SH-SY5Y (cell line): ENCODE results near the gene SLC2A6.

ENCODE experiments used
- GATA2 ChIP-seq: IDR thresholded peaks from 2 replicates; pipeline ENCODE4 v1.6.1; 2011; ENCODE audit warnings: mild to moderate bottlenecking, low read depth, low read length
- GATA3 ChIP-seq: IDR thresholded peaks from 2 replicates; pipeline ENCODE4 v1.6.1; 2011; ENCODE audit warnings: low read depth, mild to moderate bottlenecking, low read length, moderate library complexity

DNA sequence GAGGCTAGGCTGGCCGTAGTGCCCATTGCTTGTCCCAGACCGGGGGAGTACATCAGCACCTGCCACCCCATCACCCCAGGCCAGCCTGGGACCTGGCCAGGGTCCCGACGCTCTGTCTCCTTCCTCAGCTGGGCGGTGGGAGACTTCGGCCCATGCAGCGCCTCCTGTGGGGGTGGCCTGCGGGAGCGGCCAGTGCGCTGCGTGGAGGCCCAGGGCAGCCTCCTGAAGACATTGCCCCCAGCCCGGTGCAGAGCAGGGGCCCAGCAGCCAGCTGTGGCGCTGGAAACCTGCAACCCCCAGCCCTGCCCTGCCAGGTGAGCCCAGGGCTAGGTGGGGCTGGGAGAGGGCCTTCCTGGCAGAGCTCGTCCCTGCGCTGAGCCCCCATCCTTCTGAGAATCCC is 35.7 kb downstream of the SLC2A6 start:
- TF ChIP-seq GATA3 (no peak), GATA2 (no peak)
